Fibroblast of the aortic adventitia (primary cell): ENCODE measurements around the gene PTTG1. TPM values are rescaled to one million over a fixed set of nuclear protein-coding genes. Genes with fewer than 3 reads are reported as not detected.

Experiments
- DNase-seq: peaks from one replicate; pipeline ENCODE4 v3.0.0-alpha.2; 2010; ENCODE audit warnings: low read depth
- H3K4me3 ChIP-seq: 2 replicates; pipeline ENCODE4 v1.5.1; 2011; ENCODE audit warnings: low read depth, mild to moderate bottlenecking, control low read depth, low read length, moderate library complexity
- total RNA-seq: library from RNA; depleted of rRNA; stranded (reverse); fragments of >200 nt; gene quantifications from 2 replicates; pipeline ENCODE4 v1.2.3, GENCODE V29; 2012; ENCODE audit warnings: low replicate concordance
- TF ChIP-seq, protein P1 (sequence below): IDR thresholded peaks from 2 replicates; pipeline ENCODE4 v1.5.1; 2011; ENCODE audit warnings: mild to moderate bottlenecking, low read length, control low read depth, inconsistent platforms; ENCODE audit not compliant: insufficient read depth

Gene PTTG1
- total RNA-seq, 1 donor = 107 TPM

DNA sequence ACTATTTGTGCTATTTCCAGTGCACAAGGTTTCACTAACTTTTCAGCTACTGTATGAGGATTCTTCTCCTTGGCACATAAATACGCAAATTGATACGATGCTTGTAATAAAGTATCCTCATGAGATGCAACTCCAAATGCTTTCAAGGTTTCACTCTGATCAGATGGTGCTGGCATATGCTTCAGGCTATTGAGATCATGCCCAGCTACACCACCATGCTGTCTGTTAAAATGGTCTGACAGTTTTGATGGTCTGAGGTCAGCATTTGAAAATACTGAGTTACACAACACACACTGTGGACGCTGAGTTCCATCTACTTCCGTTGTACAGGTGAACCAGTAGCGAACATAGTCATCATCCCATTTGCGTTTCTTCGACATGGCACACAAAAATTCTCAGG, 26.5 kb upstream of the PTTG1 start:
- TF ChIP-seq, protein P1, sequence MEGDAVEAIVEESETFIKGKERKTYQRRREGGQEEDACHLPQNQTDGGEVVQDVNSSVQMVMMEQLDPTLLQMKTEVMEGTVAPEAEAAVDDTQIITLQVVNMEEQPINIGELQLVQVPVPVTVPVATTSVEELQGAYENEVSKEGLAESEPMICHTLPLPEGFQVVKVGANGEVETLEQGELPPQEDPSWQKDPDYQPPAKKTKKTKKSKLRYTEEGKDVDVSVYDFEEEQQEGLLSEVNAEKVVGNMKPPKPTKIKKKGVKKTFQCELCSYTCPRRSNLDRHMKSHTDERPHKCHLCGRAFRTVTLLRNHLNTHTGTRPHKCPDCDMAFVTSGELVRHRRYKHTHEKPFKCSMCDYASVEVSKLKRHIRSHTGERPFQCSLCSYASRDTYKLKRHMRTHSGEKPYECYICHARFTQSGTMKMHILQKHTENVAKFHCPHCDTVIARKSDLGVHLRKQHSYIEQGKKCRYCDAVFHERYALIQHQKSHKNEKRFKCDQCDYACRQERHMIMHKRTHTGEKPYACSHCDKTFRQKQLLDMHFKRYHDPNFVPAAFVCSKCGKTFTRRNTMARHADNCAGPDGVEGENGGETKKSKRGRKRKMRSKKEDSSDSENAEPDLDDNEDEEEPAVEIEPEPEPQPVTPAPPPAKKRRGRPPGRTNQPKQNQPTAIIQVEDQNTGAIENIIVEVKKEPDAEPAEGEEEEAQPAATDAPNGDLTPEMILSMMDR = no peak
- DNase-seq = no peak

DNA sequence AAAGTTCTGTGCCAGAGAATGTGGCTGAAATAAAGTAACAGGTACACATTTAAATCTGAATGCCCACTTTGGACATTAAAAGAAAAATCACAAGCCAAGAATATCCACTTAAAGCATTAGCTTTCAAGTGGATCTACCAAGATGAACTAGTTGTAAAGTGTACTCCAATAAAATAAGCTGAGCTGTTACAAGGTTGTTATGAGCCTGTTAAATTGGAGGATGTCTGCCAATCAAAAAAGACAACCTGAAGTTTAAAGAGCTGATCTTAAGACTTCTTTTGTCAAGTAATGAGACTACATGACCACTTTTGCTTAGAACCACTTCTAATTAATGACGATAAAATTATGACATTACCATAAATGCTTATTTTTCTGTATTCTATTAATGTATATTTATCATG, 24.2 kb upstream of the PTTG1 start:
- H3K4me3 ChIP-seq = no peak overlapping the region
- TF ChIP-seq, protein P1 = no peak
- no peak for DNase-seq

More for the DNA sequence above, 26.5 kb upstream of the PTTG1 start:
- H3K4me3 ChIP-seq = no peak overlapping the region

DNA sequence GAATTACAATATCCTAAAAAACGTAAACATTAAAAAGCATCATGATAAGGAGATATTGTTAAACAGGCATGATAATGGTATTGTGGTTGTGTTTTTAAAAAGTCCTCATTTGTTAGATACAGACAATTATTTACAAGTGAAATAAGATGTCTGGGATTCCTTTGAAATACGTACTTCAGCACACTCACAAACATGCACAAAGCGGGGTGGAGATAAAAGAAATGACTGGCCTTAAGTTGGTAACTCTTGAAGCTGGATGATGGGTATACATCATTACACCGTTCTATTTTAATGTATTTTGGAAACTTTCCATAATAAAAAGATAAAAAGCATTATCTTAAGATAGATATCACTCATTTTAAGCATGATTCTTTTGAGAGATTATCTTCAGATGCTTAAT, 22.8 kb upstream of the PTTG1 start:
- DNase-seq = peak; percentile 59
- TF ChIP-seq, protein P1 = no peak
- H3K4me3 ChIP-seq = peak overlapping the region; percentile 91

DNA sequence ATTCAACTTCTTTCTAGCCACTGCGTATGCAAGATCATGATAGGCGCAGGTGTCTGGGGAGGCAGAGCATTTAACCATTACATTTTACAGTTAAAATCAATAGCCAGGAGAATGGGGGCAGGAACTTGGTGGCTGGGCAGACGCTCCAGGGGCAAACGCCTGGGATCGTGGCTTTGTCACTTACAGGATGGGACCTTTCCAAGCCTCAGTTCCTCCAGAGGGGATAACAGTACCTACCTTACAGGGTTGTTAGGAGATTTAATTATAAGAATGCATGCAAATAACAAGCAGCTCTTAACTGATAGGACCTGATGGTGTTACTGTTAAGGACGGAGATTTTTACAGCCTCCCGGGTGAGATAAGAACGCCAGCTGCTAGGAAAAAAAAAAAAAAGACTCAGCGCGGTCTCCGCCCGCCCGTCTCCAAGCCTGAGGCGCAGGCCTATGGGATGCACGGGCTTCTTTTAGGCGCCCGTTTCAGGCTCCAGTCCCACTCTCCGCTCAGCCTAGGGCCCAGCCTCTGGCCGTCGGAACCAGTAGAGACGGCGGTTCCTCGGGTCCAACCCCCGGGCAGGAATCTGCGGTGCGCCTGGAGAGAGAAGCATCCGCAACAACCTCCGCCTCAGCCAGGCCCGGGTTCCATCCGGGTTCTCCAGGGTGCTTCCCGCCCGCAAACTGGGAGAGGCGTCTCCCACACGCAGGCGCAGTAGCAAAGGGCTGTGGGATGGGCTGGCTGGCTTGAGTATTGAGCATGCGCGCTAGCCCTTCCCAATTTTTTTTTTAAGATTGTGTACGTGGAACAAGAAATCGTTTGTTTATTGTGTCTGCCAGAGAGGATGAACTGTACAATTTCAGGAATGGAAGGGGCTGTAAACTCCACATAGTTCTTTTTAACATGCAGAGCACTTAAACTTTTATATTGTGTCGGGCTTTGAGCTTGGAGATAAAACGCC, 22.0 kb upstream of the PTTG1 start, which contains the start of gene FAM200C:
TSS of gene FAM200C (minus strand) at position 653 of the 952 bp plus-strand sequence. CDS start 4,564 bp downstream, outside the sequence.
- TF ChIP-seq, protein P1 = no peak
- peak within 1 kb of the TSS; percentile 91 for H3K4me3 ChIP-seq
- peak; percentile 95 for DNase-seq

DNA sequence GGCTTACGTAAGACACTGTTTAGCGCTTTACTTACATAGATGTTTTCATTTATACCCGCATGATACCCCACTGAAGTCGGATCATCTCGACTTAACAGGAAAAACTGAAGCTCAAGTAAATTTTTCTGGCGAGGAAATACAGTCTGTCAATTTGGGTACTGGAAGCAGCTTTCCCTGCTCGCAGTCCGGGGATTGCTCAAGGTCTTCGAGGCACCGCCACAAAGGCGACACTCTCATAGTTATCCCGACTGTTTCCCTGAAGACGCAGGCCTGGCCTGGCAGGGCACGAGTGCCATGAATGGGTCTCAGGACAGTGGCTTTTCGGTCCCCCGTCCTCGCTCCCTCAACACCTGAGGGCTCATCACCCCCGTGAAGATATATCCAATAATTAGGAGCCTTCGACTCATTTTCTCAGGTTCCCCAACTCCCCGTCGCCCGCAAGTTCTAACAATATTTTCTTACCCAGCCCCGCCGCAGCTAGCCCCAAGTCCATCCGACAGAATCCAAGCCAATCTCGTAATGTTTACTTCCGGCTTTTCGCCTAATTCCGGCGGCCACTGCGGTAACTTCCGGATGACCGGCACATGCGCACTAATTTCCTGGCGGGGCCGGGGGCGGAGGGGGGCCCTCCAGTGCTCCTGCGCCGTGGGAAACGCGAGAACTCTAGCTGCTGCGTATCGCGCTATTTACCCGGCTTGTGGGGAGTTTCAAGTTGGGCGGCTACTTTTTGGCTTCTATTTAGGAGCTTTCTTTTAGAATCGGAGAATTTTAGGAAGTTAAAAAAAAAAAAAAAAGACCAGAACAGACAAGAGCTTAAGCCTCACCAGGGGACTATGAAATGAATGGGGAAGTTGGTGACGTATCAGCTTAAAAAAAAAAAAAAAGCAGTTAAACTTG, 2.8 kb upstream of the PTTG1 start, which contains the start of gene SLU7:
TSS of gene SLU7 (minus strand) at position 521 of the 897 bp plus-strand sequence. CDS start 3,787 bp downstream, outside the sequence.
- TF ChIP-seq, protein P1 = no peak

More for the DNA sequence above, 2.8 kb upstream of the PTTG1 start, which contains the start of gene SLU7:
- peak; percentile 94 for DNase-seq
- peak within 1 kb of the TSS; percentile 99 for H3K4me3 ChIP-seq
